ENCODE data around the gene KNSTRN.

Gene KNSTRN

DNA sequence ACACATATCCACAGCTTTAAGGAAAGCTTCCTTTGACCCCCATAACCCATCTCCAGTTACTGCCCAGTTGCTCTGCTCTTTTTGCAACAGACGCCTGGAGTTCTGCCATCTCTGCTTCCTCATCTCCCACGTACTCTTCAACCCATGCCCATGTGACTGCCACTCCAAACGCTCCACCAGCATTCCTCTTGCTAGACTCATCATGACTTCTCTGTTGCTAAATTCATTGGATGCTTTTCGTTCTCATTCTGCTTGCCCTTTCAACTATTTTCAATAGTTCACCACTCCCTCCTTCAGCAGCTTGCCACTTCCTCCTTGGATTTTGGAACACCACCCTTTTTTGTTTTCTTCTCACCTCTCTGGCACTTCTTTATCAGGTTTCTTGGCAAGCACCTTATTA lies 2.7 kb upstream of the KNSTRN start:
- H3K4me3 ChIP-seq (ENCODE audit: insufficient read length, low read depth): no peak overlapping the region
- no peak for DNase-seq (ENCODE audit: low read depth, low spot score)

DNA sequence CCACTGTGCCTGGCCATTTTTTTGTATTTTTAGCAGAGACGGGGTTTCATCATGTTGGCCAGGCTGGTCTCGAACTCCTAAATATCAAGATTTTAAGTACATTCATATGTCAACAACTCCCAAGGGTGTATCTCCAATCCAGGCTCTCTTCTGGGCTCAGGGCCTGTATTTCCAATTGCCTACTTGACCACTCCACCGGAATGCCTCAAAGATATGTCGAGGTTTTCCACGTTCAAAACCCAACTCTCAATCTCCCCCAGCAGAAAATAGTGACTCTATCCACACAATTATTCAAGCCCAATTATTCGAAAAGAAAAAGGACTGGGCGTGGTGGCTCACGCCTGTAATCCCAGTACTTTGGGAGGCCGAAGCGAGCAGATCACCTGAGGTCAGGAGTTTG lies 1.9 kb upstream of the KNSTRN start:
- Histone ChIP-seq H3K36me3 (ENCODE audit: insufficient read depth, insufficient read length, low read length) (peaks cover 11% of the 10 kb centered on the region), H3K9me3 (ENCODE audit: insufficient read depth, low read length) (no peaks in the 10 kb centered on the region), H3K9ac (ENCODE audit: insufficient read length, low read depth) (no peak overlapping the region), H3K4me3 (ENCODE audit: insufficient read length, low read depth) (no peak overlapping the region), H3K27me3 (ENCODE audit: insufficient read depth, insufficient read length) (no peaks in the 10 kb centered on the region), H3K4me1 (ENCODE audit: insufficient read depth, insufficient read length) (peaks cover 3% of the 10 kb centered on the region)
- TF ChIP-seq YY1 (IDR thresholded peaks at IDR 0.05; ENCODE audit: insufficient read depth, insufficient read length) (no peak), ZNF274 (IDR thresholded peaks at IDR 0.05; ENCODE audit: low read depth, low read length) (no peak), SUZ12 (IDR thresholded peaks at IDR 0.05; ENCODE audit: extremely low read depth, insufficient read depth, insufficient read length) (no peak)
- no peak for DNase-seq (ENCODE audit: low read depth, low spot score)

More for the DNA sequence above, 2.7 kb upstream of the KNSTRN start:
- Histone ChIP-seq H3K36me3 (ENCODE audit: insufficient read depth, insufficient read length, low read length) (peaks cover 6% of the 10 kb centered on the region), H3K27me3 (ENCODE audit: insufficient read depth, insufficient read length) (no peaks in the 10 kb centered on the region), H3K9me3 (ENCODE audit: insufficient read depth, low read length) (no peaks in the 10 kb centered on the region), H3K4me1 (ENCODE audit: insufficient read depth, insufficient read length) (peaks cover 3% of the 10 kb centered on the region), H3K9ac (ENCODE audit: insufficient read length, low read depth) (no peak overlapping the region)
- TF ChIP-seq ZNF274 (IDR thresholded peaks at IDR 0.05; ENCODE audit: low read depth, low read length) (no peak), SUZ12 (IDR thresholded peaks at IDR 0.05; ENCODE audit: extremely low read depth, insufficient read depth, insufficient read length) (no peak), YY1 (IDR thresholded peaks at IDR 0.05; ENCODE audit: insufficient read depth, insufficient read length) (no peak)

DNA sequence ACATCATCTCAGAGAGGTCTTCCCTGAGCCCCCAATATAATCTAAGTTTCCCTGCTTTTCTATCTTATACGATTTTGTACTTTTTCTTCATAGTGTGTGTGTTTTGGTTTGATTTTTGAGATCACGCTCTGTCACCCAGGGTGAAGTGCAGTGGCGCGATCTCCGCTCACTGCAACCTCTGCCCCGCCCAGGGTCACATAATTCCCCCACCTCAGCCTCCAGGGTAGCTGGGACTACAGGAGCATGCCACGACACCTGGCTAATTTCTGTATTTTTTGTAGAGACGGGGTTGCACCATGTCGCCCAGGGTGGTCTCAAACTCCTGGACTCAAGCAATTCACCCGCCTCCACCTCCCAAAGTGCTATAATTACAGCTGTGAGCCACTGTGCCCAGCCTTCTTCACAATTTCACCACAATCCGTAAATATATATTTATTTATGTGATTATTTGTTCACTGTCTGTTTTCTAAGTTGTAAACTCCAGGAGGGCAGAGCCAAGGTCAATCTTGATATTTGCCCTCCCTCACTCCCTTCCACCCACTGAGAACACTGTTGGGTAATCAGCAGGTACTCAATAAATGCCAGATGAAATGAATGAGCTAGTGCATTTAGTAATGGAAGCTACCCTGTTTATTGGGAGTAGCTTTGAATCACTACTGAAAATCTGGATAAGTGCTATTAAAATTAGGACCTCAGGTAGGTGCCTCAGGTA lies 547 bp upstream of the KNSTRN start:
- Histone ChIP-seq H3K27me3 (ENCODE audit: insufficient read depth, insufficient read length) (no peaks in the 10 kb centered on the region), H3K4me3 (ENCODE audit: insufficient read length, low read depth) (no peak overlapping the region), H3K36me3 (ENCODE audit: insufficient read depth, insufficient read length, low read length) (peaks cover 23% of the 10 kb centered on the region), H3K9me3 (ENCODE audit: insufficient read depth, low read length) (no peaks in the 10 kb centered on the region), H3K9ac (ENCODE audit: insufficient read length, low read depth) (no peak overlapping the region), H3K4me1 (ENCODE audit: insufficient read depth, insufficient read length) (peaks cover 3% of the 10 kb centered on the region)
- TF ChIP-seq ZNF274 (IDR thresholded peaks at IDR 0.05; ENCODE audit: low read depth, low read length) (no peak), YY1 (IDR thresholded peaks at IDR 0.05; ENCODE audit: insufficient read depth, insufficient read length) (no peak), SUZ12 (IDR thresholded peaks at IDR 0.05; ENCODE audit: extremely low read depth, insufficient read depth, insufficient read length) (no peak)
- DNase-seq (ENCODE audit: low read depth, low spot score): no peak

DNA sequence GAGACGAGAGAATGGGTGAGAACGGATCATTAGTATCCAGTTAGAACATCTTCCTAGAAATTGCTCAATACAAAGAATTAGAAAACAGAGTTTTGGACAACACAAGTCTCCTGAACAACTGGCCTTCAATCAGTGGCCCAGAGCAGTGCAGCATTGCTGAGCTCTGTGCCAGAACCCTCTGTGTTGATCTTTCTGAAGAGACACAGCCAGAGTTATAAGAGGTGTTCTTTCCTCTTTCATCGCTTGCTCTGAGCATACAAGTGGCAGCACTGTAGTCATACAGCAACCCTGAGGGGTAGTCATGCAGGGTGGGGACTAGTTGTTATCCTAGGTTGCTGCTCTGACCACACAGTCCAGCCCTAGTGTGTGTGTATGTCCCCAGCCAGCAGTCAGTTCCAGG lies 4.0 kb downstream of the KNSTRN start:
- no peaks in the 10 kb centered on the region for H3K4me1 ChIP-seq (ENCODE audit: insufficient read depth, insufficient read length)
- DNase-seq (ENCODE audit: low read depth, low spot score): no peak
- no peak overlapping the region for H3K4me3 ChIP-seq (ENCODE audit: insufficient read length, low read depth)
- H3K27me3 ChIP-seq (ENCODE audit: insufficient read depth, insufficient read length): no peaks in the 10 kb centered on the region
- H3K9ac ChIP-seq (ENCODE audit: insufficient read length, low read depth): no peak overlapping the region
- peaks cover 57% of the 10 kb centered on the region for H3K36me3 ChIP-seq (ENCODE audit: insufficient read depth, insufficient read length, low read length)
- H3K9me3 ChIP-seq (ENCODE audit: insufficient read depth, low read length): no peaks in the 10 kb centered on the region
- TF ChIP-seq SUZ12 (IDR thresholded peaks at IDR 0.05; ENCODE audit: extremely low read depth, insufficient read depth, insufficient read length) (no peak), ZNF274 (IDR thresholded peaks at IDR 0.05; ENCODE audit: low read depth, low read length) (no peak), YY1 (IDR thresholded peaks at IDR 0.05; ENCODE audit: insufficient read depth, insufficient read length) (no peak)

DNA sequence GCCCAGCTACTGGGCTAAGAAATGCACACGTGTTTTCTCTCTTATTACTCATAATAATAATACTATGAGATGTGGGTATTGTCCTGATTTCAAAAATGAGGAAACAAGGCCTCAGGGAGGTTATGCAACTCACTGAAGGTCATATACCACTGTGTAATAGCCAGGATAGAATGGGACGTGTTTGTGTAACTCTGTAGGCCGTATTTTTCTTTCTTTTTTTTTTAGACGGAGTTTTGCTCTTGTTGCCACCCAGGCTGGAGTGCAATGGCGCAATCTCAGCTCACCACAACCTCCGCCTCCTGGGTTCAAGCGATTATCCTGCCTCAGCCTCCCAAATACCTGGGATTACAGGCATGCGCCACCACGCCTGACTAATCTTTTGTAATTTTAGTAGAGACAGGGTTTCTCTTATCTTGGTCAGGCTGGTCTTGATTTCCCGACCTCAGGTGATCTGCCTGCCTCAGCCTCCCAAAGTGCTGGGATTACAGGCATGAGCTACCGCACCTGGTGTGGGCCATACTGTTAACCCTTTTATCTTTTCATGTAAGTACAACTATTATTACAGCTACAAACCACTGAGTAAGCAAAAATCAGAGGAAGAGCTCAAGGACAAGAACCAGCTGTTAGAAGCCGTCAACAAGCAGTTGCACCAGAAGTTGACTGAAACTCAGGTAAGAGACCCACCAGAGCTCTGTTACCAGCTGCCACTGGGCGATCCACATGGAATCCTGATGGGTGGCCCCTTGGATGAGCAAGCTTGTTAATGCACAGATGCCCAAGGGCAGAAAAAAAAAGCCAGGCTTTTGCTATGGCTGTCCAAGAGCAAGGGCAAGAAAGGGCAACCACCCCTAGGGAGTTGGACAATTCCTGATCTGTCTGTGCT lies 6.7 kb downstream of the KNSTRN start:
- no peaks in the 10 kb centered on the region for H3K4me1 ChIP-seq (ENCODE audit: insufficient read depth, insufficient read length)
- H3K9ac ChIP-seq (ENCODE audit: insufficient read length, low read depth): no peak overlapping the region
- H3K9me3 ChIP-seq (ENCODE audit: insufficient read depth, low read length): no peaks in the 10 kb centered on the region
- H3K27me3 ChIP-seq (ENCODE audit: insufficient read depth, insufficient read length): no peaks in the 10 kb centered on the region
- TF ChIP-seq YY1 (IDR thresholded peaks at IDR 0.05; ENCODE audit: insufficient read depth, insufficient read length) (no peak), SUZ12 (IDR thresholded peaks at IDR 0.05; ENCODE audit: extremely low read depth, insufficient read depth, insufficient read length) (no peak)
- H3K4me3 ChIP-seq (ENCODE audit: insufficient read length, low read depth): no peak overlapping the region
- no peak for DNase-seq (ENCODE audit: low read depth, low spot score)
- H3K36me3 ChIP-seq (ENCODE audit: insufficient read depth, insufficient read length, low read length): peaks cover 79% of the 10 kb centered on the region

DNA sequence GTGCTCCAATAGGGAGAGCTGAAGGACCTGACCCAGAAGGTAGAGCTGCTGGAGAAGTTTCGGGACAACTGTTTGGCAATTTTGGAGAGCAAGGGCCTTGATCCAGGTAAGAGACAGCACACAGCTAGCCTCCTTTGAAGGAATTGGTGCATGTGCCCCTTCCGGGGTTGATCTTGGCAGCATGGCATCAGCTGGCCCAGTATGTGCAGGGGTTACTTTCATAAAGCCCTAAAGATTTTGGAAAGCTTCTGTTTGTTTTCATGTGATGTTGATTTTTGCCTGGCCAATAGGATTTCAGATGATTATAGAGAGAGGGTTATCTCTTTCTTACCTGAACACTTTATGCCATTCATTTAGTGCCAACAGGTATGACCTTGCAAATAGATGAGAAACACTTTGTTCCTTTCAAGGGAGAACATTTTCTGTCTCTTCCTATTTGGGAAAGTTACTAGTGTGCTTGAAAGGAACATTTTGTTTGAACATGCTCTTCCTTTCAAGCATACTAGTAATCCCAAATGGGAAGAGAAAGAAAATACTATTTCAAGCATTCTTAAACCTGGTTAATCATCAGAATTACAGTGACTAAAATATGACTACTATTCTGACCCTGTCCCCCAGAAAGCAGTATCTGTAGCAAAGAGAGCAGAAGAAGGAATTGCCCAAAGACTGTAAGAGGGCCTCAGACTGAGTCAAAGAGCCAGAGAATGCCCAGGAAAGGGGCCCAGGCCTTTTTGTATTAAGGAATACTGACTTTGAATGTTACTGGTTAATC lies 7.5 kb downstream of the KNSTRN start:
- no peaks in the 10 kb centered on the region for H3K27me3 ChIP-seq (ENCODE audit: insufficient read depth, insufficient read length)
- H3K4me3 ChIP-seq (ENCODE audit: insufficient read length, low read depth): no peak overlapping the region
- no peaks in the 10 kb centered on the region for H3K4me1 ChIP-seq (ENCODE audit: insufficient read depth, insufficient read length)
- no peak for DNase-seq (ENCODE audit: low read depth, low spot score)
- no peak for TF ChIP-seq ZNF274 (IDR thresholded peaks at IDR 0.05; ENCODE audit: low read depth, low read length)
- no peak for TF ChIP-seq YY1 (IDR thresholded peaks at IDR 0.05; ENCODE audit: insufficient read depth, insufficient read length)
- no peak for TF ChIP-seq SUZ12 (IDR thresholded peaks at IDR 0.05; ENCODE audit: extremely low read depth, insufficient read depth, insufficient read length)
- H3K9ac ChIP-seq (ENCODE audit: insufficient read length, low read depth): no peak overlapping the region
- peaks cover 78% of the 10 kb centered on the region for H3K36me3 ChIP-seq (ENCODE audit: insufficient read depth, insufficient read length, low read length)
- no peaks in the 10 kb centered on the region for H3K9me3 ChIP-seq (ENCODE audit: insufficient read depth, low read length)

Data from NT2/D1 (cell line).